GM19023 (cell line): ENCODE measurements around the gene MTFR1L.

Experiments used
- ATAC-seq: cut with Tn5 transposase; IDR thresholded peaks from one replicate; pipeline ENCODE4 v1.9.1; 2021; ENCODE audit warnings: mild to moderate bottlenecking, moderate library complexity; ENCODE audit not compliant: unreplicated experiment

MTFR1L gene

DNA sequence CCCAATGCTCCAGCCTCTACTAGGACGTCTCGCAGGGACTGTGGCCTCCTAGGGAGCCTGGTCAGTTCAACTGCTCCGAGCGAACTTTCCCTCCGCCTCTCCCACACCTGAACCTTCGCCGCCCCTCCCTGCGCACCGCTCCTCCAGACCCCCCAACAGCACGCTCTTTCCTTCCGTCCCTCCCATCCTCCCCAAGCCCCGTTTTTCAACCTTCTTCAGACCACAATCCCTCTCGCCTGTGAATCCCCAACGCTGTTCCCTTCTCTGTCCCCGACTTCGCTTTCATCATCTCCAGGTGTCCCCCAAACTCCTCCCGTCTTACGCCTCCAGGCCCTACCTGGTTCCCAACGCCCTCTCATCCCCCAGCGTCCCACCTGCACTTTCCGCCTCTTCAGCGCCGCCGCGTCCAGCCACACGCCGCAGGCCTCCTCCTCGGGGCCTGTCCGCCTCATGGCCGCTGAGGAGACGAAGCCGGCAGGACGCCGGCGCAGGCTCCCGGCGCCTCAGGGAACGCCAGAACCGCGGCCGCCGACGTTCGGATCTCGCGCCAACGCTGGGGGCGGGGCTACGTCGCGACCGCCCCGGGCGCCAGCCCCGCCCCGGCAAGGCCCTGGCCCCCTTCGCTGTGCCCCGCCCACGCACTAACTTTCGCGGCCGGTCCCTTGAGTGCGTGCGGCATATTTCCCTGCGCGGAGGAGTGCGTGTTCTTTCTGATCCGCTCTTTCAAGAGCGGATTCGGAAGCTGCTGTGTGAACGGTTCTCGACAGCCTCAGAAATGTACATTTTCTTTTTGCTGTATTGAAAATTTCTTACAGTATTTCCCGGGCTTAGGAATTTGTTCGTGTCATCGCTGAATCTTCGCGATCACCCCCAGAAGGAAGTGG is 39.4 kb downstream of the MTFR1L start, which contains the start of gene AUNIP:
AUNIP (minus strand) TSS at position 552 of the 884 bp plus-strand sequence; CDS start at position 452, 100 bp downstream.
- ATAC-seq = peak; percentile 86

DNA sequence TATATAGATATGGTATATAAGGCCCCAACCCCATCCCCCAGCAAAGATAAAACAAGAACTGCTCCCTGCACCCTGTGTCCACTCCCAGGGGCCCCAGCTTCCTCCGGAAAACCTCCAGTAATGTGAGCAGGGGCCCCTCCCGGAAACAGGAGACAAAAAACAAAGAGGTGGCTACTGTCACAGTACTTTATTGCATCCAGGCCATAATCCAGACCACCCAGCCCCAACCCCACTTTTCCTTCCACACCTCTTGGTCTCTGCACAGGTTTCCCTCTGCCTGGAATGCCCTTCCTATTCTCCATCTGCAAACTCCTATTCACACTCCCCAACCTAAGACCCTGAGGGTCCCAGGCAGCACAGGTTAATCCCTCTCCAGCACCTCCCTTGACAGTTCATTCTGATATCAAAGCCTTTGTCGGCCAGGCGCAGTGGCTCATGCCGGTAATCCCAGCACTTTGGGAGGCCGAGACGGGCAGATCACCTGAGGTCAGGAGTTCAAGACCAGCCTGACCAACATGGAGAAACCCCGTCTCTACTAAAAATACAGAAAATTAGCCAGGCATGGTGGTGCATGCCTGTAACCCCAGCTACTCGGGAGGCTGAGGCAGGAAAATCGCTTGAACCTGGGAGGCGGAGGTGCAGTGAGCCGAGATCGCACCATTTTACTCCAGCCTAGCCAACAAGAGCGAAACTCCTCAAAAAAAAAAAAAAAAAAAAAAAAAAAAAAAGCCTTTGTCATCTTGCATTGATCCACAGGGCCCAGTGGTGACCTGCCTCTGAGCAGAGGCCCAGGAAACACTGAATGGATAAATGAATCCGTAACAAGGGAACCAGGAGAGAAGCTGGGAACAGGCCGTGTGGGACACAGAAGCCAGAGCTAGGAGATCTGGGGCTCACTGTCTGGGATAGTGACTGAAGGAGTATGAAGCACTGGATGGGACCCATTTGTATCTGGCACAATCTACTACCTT is 41.8 kb downstream of the MTFR1L start:
- no peak for ATAC-seq

DNA sequence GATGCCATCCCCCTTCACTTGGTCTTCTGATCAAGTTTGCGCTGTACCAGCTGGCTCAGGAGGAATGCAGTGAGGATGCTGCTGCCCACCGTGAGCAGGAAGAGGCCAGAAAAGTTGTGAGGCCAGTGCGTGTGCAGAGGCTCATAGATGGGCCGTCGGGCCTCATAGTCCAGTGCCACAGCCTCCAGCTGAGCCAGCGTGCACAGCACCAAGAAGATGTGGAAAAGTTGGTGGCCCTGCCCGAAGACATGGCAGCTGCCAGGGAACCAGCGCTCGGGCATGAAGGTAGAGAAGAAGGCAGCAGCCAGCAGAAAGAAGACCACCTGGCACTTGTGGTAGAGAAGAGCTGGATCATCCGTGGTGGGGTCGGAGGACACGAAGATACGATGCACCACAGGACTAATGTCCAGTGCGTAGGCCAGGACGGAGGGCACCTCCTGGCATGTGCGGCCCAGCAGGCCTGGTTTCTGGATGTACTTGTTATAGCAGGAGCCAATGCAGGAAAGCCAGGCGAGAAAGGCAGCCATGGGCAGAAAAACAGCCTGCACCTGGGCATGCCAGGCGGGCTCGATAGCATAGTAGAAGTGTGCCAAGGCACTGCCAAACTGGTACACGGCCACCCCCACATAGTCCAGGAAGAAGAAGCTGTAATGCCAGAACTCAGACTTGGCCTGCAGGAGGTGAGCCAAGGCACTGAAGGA is 43.2 kb downstream of the MTFR1L start:
- ATAC-seq = no peak

DNA sequence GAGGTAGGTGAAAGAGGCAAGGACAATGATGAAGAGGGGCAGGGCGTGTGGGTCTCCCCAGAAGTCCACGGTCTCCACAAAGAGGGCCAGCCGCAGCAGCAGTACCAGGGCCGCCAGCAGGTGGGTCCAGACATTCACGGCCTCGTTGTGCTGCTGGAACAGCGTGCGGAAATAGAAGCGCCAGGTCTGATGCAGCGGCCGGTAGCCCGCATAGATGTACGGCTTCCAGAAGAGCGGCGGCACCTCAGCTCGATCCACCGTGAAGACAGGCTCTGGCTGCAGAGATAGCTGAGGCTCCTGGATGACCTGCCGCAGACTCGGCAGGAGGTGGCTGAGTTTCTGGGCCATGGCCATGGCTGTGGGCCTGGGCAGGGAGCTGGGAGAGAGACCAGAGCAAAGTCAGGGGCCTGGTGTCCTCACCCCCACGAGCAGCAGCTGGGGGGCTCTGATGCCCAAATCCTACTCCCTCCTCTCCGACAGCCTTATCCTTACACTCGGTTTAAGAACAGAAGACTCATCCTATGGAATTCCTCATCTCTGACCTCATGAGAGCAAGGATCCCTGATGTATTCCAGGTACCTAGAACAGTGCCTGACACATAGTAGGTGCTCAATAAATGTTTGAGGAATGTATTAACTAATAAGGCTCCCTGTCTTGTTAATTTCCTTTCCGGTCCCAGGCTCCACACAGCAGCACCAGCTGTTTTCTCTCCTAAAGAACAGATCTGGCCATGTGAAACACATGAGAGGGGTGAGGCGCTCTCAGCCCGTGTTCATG is 43.9 kb downstream of the MTFR1L start:
- ATAC-seq = no peak

DNA sequence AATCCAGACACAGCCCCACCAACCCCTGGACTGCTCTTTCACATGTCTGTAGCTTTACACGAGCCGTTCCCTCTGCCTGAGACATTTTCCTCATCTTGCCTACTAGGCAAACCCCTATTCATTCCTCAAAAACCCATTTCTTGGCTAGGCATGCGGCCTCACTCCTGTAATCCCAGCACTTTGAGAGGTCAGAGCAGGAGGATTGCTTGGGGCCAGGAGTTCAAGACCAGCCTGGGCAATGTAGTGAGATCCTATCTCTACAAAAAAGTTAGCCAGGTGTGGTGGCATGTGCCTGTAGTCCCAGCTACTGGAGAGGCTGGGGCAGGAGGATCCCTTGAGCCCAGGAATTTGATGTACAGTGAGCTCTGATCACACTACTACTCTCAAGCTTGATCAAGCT is 44.7 kb downstream of the MTFR1L start:
- no peak for ATAC-seq

DNA sequence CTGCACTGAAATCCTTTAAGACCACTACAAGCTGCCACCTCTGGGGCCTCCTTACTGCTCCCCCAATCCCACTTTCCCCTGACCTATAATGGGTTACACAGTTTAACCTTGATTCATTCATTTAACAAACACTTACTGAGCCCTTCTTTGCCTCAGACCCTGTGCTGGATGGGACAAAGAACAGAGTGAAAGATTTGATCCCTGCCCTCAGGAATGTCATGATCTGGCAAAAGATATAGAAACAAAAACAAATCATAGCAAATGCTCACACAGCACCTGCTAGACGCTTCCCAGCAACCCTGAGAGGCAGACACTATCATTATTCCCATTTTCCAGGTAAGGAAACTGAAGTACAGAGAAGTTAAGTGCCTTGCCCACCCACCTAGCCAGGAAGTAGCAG is 46.5 kb downstream of the MTFR1L start:
- ATAC-seq = no peak

DNA sequence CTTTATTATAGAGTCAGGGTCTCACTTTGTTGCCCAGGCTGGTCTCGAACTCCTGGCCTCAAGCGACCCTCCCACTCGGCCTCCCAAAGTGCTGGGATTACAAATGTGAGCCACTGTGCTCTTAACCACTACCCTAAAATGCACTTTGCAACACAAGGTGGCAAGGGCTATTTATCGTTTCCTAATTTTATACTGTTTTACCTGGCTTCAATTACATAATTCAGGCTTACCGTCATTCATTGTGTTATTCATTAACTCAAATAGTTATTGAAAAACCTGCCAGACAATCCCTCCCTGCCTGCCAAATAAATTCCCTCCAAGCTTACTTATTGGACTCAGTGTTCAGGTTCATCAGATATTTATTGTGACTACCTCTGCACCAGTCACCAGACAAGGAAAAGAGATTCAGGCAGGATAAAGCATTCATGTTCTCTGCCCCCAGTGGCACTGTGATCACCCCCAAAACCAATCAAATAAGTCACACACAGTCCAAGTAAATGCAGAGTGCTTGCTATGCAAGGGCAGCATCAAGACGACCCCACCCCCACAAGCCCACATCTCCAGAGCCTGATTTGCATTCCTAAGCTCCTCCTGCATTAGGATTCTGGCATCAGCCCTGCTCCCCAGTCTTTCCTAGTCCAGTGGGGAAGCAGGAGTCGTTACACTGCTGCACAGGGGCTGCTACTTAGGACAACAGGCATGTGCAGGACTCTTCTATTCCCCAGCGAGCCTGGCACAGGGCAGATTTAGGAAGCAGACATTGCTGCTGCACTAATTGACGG is 47.6 kb downstream of the MTFR1L start:
- no peak for ATAC-seq

DNA sequence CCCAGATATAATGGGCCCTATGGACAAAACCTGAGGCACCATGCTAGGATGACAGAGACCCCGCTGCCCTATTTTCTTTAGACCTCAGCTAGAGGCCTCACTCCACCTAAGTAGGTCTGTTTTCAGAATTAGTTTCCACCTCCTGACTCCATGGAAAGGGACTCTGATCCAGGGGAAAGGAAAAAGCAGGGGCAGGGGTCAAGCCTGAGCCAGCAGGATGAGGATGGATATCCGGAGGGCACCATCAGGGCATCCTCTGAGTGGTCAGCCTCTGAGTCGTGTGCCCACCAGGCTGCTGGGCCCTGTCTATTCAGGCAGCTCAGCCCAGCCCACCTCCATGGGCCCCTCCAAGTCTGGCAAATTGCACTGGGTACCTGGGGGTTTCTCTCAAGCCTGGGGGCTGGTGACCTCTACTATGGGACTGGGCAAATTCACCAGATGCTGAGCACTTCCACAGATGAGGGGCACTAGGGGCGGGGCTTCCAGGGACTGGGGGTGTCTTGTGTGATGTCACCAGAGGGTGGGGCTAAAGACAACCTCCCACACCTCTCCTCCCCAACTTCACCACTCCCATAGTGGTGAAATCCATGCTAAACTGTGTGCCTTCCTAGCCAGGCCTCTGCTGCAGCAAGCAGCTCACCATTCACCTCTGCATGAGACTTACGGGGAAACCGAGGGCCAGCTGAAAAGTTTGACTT is 50.3 kb downstream of the MTFR1L start:
- ATAC-seq = no peak

DNA sequence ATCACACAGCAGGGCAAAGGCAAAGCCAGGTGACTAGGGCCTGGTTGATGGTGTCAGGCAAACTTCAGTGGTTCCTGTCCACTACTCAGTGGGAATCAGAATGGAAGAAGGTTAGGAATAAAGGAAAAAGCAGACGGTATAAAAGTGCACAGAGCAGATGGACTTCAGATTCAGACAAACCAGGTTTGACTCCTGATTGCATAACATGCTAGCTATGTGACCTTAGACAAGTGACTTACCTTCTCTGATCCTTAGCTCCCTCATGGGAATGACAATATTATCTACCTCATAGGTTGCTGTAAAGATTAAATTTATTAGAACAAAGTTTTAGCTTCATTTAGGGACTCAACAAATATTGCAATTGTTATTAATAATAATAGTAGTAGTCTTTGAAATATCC is 50.9 kb downstream of the MTFR1L start:
- ATAC-seq = no peak

DNA sequence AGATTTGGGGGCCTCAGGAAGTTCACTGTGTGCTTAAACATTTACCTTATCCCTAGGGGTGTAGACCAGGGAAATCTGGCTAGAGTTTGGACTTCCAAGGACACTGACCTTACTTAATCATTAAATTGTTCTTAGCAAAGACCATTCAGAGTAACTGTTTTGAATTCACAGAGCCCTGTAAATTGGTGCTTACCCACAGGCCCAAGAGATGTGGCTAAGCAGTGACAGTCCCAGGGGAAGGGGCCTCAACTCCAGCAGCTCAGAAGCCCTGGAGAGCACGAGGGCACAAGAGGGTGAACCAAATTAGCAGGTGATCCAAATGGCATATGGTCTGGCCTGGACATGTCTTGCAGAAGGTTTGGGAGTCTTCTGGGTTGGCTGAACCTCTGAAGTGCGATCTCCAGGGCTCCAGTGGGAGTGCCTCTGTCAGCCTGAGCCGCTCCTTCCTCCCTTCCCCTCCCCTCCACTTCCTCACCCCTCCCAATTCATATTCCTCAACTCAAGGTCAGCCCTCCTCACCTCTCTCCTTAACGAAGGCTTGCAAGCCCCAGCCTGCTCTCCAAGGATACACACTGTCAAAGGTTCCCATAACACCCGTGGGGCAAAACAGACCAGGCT is 51.4 kb downstream of the MTFR1L start:
- ATAC-seq = no peak

DNA sequence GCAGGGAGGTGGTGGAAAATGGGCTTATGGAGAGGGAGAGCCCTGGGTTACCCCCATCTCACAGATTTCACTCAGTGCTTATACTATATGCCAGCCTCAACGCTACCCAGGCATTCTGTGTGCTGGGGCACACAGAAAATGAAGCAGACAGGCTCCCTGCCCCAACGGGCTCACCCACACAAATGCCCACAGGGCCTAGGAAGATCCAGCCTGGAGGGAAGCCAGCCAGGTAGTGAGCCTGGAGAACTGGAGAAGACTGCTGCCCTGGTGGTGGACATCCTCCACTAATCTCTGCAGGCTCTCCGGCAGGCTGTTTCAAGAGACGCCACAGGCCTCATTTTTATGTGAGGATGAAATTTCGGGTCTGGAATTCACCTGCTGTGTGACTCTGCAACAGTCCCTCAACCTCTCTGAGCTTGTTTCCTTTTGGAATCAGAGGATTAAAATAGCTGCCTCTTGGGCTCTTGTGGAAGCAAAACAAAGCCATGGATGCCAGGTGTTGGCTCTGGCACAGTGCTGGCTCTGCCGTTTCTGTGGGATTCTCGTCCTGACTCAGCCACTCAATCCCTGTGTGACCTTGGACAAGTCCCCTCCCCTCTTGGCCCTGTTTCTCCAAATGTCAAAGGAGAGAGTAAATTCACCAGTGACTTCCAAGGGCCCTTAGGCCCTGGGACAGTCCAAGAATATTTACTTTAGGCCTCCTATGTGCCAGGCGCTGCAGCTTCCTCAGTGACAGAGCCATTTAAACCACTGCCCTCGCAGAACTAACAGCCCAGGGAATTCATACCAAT is 52.1 kb downstream of the MTFR1L start:
- no peak for ATAC-seq

DNA sequence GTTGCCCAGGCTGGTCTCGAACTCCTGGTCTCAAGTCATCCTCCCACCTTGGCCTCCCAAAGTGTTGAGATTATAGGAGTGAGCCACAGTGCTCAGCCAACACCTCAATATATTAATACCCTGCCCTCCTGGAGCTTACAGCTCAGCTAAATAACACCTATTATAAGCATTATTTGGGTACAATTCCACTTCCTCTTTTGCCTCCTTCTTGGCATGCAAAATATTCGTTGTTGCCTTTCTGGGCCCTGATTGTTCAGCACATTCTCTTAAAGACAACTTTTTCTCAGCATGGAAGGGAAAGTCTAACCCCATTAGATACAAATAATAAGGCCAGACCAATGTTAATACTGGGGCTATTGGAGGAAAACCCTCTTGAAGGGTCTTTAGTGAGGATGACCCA is 53.0 kb downstream of the MTFR1L start:
- ATAC-seq = no peak

DNA sequence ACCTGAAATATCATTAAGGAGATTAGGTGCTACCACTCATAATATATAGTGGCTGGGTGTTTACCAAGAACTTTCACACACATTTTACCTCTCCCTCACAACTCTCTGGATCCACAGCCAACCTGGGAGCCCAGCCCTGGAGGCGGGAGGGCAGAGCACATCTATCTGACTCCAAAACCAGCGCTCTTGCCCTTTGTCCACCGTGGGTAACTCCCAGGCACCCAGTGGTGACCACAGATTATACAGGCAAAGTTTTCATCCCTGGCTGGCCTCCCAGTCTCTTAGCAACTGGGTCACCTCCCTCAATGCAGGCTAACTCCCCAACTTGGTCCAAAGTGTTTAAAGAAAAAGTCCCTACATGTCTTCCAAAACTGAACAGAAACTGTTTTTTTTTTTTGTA is 53.4 kb downstream of the MTFR1L start:
- ATAC-seq = no peak

DNA sequence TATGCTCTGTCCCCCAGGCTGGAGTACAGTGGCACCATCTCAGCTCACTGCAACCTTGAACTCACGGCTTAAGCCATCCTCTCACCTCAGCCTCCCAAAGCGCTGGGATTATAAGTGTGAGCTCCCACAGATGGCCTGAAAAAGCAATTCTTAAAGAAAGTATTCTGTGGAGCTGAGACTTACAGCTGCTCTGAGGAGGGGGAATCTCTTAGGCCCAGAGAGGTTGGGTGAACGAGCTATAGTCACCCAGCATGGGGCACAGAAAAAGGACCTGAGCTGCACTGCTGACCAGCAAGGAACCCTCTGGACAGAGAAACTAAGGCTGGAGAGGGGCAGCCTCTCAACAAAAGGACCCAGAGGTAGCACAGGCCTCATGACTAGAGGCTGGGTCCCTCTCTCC is 54.5 kb downstream of the MTFR1L start:
- ATAC-seq = no peak

DNA sequence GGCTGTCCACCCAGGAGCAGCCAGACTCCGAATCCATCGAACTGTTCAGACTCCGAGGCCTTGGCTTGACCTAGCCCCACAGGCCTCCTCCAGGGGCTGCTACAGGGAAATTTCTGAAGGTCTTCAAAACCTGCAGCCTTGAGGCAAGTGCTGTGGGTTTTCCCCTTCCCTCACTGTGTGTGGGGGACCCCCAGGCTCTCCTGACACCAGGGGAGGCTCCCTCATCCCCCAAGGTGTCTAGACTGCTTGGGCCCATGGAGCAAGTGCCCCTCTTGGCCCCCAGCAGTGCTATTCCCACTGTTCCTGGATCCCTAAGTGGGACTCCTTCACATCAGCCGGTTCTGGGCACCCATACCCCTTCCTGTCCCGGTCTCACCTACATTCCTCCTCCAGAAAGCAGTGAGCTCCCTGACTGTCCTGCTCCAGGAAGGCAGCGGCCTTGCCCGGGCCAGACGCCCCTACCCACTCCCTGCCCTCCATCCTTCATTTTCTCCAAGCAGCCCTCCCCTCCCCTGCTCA is 54.9 kb downstream of the MTFR1L start:
- no peak for ATAC-seq

DNA sequence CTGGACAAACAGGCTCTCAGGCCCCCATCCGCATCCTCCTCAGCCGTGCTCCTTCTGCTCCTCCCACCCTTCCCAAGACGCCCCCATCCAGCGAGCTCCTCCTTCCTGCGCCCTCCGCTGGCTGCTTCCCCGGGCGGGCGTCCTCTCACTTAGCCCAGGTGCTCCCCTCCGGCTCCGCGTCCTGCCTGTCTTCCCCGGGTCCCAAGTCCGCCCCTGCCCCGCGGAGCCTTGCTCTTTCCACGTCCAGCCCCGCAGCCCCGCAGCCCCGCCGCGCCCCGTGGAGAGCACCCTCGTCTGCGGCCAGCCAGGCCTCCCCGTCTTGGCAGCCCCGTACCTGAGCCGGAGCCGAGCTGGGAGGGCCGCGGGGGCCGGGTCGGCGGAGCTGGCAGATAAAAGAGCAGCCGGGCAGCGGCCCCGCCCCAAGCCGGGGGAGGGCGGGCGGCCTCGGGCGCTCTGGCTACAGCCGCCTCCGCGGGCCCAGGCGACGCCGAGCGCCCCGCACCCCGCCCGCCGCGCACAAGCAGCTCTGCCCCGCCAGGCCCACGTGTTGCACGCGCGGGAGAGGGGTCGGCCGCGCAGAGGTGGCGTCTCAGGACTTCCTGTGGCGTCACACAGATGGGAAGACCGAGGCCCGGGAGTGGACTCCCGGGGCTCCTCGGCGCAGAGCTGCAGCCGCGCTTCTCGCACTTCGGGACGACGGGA is 55.6 kb downstream of the MTFR1L start, which contains the start of gene PAQR7:
PAQR7 (minus strand) TSS at position 555 of the 702 bp plus-strand sequence. CDS start 11,869 bp downstream, outside the sequence.
- ATAC-seq = peak; percentile 59
